ENCODE data around the gene XKRX.

Gene XKRX

DNA sequence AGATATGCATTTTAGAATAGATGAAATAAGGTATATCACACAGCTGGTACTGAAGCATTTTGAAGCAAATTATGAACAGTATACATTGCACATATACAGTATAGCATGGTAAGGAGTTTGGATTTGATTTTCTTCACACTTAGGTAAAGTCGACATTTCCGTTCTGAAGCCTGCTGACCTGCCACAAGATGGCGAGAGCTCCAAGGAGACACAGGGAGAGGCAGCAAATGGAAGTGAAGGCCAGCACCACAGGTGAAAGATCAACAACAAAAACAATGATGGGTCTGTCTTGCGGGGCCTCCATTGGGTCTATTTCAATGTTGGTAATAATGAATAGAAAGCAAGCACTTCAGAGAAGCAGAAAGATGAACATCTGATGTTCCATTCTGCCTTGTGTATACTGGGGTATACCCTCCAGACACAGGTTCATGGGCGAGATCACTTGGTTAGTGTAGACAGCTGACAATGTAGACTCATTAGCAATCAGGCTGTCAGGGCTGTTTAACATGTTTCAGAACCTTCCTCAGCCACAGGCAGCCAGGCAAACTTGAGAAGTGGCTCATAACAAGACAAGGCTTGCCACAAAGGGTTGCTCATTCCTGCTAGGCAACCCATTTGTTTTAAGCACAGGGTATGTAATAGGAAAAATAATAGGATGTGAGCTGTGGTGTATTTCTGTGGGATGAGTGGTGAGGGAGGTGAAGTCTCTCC, 33.2 kb downstream of the XKRX start:
- no peak overlapping the region for H3K4me3 ChIP-seq (ENCODE audit: low read depth, low read length)

DNA sequence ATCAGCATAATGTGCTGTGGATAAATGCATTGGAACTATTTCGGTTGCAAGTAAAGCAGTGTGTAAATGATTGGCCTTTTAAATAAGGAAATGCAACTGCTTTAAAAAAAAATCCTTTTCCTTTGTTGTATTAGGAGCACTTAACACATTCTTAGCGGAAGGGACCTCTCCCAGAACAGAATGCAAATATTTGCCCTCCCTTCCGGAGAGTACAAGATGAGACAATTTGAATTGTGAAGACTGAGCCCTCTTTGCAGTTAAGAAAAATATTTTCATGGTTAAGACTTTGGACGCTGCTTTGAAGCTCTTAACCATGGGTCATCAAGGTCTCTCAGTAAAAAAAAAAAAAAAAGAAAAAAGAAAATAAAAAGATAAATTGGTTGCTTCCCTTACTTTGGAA, 45.1 kb downstream of the XKRX start:
- H3K4me3 ChIP-seq (ENCODE audit: low read depth, low read length) = no peak overlapping the region

DNA sequence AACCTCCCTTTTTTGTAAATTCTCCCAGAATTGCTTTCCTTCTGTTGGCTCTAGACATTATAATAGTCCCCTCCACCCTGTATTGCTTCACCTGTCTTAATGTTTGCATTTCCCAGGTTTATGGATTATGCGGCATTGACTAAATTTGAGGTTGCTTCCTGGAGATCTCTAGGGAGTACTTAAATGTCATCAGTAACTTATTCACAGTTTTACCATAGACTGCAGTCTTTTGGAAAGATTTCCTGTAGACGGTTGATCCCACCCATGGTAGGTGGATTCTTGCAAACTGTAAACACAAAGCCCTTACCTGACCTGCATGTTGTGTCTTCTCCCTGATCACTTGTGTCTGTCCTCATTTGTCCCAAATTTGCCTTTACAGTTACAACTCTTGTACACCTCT, 48.3 kb downstream of the XKRX start:
- H3K4me3 ChIP-seq (ENCODE audit: low read depth, low read length) = no peak overlapping the region

GRCh38 chrX:100874325-100874724, 54.4 kb downstream of the XKRX start, which contains the start of gene NOX1:
Gene NOX1, minus strand, starts transcription at chrX:100874359. Its CDS starts 220 bp downstream, at chrX:100874139.
- H3K4me3 ChIP-seq (ENCODE audit: low read depth, low read length) = no peak within 1 kb of the TSS

- H3K4me3 ChIP-seq (ENCODE audit: low read depth, low read length) = no peak overlapping the region
These were observed 56.8 kb downstream of the XKRX start for GRCh38 chrX:100871594-100872560.

DNA sequence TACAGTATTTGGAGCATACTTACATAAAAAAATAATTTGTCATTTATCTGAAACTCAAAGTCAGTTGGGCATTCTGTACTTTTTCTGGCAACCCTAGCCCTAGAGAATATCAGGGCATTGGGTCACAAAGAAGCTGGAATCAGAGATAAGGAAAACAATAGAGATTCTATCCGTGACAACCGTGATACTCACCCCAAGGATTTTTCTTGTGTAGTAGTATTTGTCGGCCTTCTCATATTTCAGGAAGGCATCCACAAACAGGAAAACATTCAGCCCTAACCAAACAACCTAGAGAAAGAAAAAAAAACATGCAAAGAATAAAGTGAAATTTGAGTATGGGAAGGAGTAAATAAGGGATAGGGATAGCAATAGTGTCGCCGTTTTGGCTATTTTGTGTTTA, 58.2 kb downstream of the XKRX start:
- H3K4me3 ChIP-seq (ENCODE audit: low read depth, low read length) = no peak overlapping the region

DNA sequence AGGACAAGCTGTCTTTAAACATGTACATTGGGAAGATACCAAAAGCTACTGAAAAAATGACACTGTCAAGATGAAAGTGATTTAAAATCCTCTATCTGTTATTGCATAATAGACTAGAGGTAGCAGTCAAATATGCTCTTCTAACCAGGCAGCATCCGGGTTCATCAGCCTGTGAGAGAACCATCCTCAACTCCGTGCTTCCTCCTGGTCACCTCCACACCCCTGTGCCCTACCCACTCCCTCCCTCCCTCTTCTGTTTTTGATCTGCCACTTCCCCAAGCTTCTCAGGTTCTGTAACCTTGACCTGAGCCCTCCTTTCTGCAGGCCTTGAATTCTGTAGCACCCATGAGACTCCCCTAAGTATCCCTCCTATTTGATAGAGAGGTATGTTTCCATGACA, 60.4 kb downstream of the XKRX start:
- H3K4me3 ChIP-seq (ENCODE audit: low read depth, low read length) = no peak overlapping the region

- no peak overlapping the region for H3K4me3 ChIP-seq (ENCODE audit: low read depth, low read length)
These were observed 63.9 kb downstream of the XKRX start for GRCh38 chrX:100864657-100865391.

Measured in iPS-11a (cell line).